Stimulated activated CD8-positive, alpha-beta memory T cell treated with anti-CD3 and anti-CD28 coated beads, Interleukin-7, amount 100 ng/mL, for 48 hours (primary cell): ENCODE measurements around the gene PI16.

Experiments used
- DNase-seq, 2 donors: peaks; one replicate each; pipeline ENCODE4 v3.0.0-alpha.2; 2020; ENCODE audit warnings: low read depth in 1 of 2; ENCODE audit errors: extremely low read depth in 1 of 2

PI16 gene

GRCh38 chr6:36954262-36954931 lies at the start of gene PI16:
Gene PI16, plus strand, starts transcription at chr6:36954738. Its CDS starts 23 bp downstream, at chr6:36954761.
- DNase-seq, result no peak

- no peak for DNase-seq
Measured at GRCh38 chr6:36904851-36905393, 49.6 kb upstream of the PI16 start.

GRCh38 chr6:36906539-36907325 lies 47.8 kb upstream of the PI16 start:
- no peak for DNase-seq

- no peak for DNase-seq
Measured at GRCh38 chr6:36907781-36908180, 46.8 kb upstream of the PI16 start.

- DNase-seq, result no peak
Measured at GRCh38 chr6:36908747-36909146, 45.8 kb upstream of the PI16 start.

- DNase-seq, result peak in 1 of 2 donors; percentile 31
Measured at GRCh38 chr6:36912030-36912454, 42.5 kb upstream of the PI16 start.

- peak; percentile 31 to 73 for DNase-seq
Measured at GRCh38 chr6:36912586-36912985, 42.0 kb upstream of the PI16 start.

- no peak for DNase-seq
Measured at GRCh38 chr6:36913082-36913481, 41.5 kb upstream of the PI16 start.

GRCh38 chr6:36914227-36914794 lies 40.2 kb upstream of the PI16 start:
- no peak for DNase-seq

- no peak for DNase-seq
Measured at GRCh38 chr6:36915599-36915998, 38.9 kb upstream of the PI16 start.

- no peak for DNase-seq
Measured at GRCh38 chr6:36916126-36916525, 38.4 kb upstream of the PI16 start.

- no peak for DNase-seq
Measured at GRCh38 chr6:36917541-36918193, 36.9 kb upstream of the PI16 start.

- DNase-seq, result no peak
Measured at GRCh38 chr6:36920049-36920448, 34.5 kb upstream of the PI16 start.

GRCh38 chr6:36920546-36920945 lies 34.0 kb upstream of the PI16 start:
- no peak for DNase-seq

- no peak for DNase-seq
Measured at GRCh38 chr6:36924131-36924530, 30.4 kb upstream of the PI16 start.

- DNase-seq, result no peak
Measured at GRCh38 chr6:36924778-36925374, 29.7 kb upstream of the PI16 start.

GRCh38 chr6:36925809-36926208 lies 28.7 kb upstream of the PI16 start:
- DNase-seq, result peak in 1 of 2 donors; percentile 11

GRCh38 chr6:36926708-36927513 lies 27.6 kb upstream of the PI16 start:
- DNase-seq, result no peak

- no peak for DNase-seq
Measured at GRCh38 chr6:36927691-36928546, 26.6 kb upstream of the PI16 start.
